Bronchial epithelial cell (primary cell): ENCODE measurements around the gene AKT1S1. TPM values are rescaled to one million over a fixed set of nuclear protein-coding genes. Genes with fewer than 3 reads are reported as not detected.

ENCODE experiments used
- DNase-seq: peaks from one replicate; pipeline ENCODE4 v3.0.0-alpha.2; 2010; ENCODE audit warnings: low read depth
- FAIRE-seq: peaks from 2 replicates; lab custom pipeline; 2011; peaks lifted over from hg19 to GRCh38; lab: Jason Lieb, UNC
- H3K27me3 ChIP-seq: 2 replicates; pipeline ENCODE4 v1.5.1; 2011; ENCODE audit warnings: low read length; ENCODE audit not compliant: control insufficient read depth, insufficient read depth
- H3K36me3 ChIP-seq: 2 replicates; pipeline ENCODE4 v1.5.1; 2011; ENCODE audit warnings: low read length; ENCODE audit not compliant: control insufficient read depth, insufficient read depth
- H3K4me3 ChIP-seq: 2 replicates; pipeline ENCODE4 v1.5.1; 2011; ENCODE audit warnings: mild to moderate bottlenecking, low read depth, low read length, control low read depth
- total RNA-seq: library from RNA; depleted of rRNA; stranded (reverse); fragments of >200 nt; gene quantifications from 2 replicates; pipeline ENCODE4 v1.2.1, GENCODE V29; 2014
- TF ChIP-seq, protein P1 (sequence below): IDR thresholded peaks from 2 replicates; pipeline ENCODE4 v1.5.1; 2011; ENCODE audit warnings: mild to moderate bottlenecking, moderate library complexity, low read length, control low read depth, inconsistent platforms; ENCODE audit not compliant: insufficient read depth, severe bottlenecking

AKT1S1 gene
- total RNA-seq, 1 donor from 2014 or later: 3.7 TPM

DNA sequence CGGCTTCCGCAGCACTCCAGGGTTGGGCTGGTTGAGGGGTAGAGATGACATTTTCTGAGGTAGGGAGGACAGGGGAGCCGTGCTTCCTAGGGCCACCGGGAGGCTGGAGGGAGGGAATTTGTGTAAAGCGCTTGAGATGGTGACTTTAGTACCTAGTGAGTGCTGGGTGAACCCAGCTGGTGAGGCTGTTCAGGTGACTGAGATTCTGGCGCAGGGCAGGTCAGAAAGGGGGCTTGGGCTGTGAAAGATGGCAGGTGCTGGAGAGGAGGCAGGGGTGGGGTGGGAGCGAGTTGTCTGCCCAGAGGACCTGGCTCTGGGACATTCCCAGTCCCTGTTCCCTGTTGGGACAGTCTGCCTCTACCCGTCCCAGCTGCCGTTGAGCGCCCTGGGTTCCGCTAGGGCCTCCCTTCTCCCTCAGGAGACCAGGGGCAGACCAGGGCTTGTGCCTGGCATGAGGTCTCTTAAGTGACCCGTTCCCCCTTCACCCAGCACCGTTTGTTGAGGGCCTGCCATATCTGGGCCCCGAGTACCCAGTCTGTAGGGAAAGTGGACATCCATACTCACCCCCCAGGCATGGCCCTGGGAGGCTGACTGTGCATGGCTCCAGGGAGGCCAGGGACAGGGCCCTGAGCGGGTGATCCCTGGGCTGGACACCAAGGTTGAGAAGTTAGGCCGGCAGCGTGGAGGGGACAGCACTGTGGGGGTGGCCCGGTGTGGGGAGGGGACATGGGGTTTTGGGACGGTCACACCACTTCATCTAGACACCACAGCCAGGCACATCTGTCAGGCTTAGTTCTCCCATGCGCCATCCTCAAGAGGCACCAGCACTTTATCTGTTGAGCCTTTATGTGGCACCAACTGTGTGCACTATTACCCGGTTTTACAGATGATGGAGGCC, 21.2 kb downstream of the AKT1S1 start:
- FAIRE-seq (no peak), DNase-seq (no peak)
- Histone ChIP-seq H3K27me3 (no peaks in the 10 kb centered on the region), H3K4me3 (no peak overlapping the region), H3K36me3 (peaks cover 18% of the 10 kb centered on the region)
- TF ChIP-seq, protein P1, sequence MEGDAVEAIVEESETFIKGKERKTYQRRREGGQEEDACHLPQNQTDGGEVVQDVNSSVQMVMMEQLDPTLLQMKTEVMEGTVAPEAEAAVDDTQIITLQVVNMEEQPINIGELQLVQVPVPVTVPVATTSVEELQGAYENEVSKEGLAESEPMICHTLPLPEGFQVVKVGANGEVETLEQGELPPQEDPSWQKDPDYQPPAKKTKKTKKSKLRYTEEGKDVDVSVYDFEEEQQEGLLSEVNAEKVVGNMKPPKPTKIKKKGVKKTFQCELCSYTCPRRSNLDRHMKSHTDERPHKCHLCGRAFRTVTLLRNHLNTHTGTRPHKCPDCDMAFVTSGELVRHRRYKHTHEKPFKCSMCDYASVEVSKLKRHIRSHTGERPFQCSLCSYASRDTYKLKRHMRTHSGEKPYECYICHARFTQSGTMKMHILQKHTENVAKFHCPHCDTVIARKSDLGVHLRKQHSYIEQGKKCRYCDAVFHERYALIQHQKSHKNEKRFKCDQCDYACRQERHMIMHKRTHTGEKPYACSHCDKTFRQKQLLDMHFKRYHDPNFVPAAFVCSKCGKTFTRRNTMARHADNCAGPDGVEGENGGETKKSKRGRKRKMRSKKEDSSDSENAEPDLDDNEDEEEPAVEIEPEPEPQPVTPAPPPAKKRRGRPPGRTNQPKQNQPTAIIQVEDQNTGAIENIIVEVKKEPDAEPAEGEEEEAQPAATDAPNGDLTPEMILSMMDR: no peak

- FAIRE-seq (no peak), DNase-seq (no peak)
- H3K4me3 ChIP-seq: no peak overlapping the region
- TF ChIP-seq, protein P1: no peak
- H3K27me3 ChIP-seq: no peaks in the 10 kb centered on the region
- peaks cover 17% of the 10 kb centered on the region for H3K36me3 ChIP-seq
Measured at GRCh38 chr19:49855277-49855675, 21.9 kb downstream of the AKT1S1 start.

DNA sequence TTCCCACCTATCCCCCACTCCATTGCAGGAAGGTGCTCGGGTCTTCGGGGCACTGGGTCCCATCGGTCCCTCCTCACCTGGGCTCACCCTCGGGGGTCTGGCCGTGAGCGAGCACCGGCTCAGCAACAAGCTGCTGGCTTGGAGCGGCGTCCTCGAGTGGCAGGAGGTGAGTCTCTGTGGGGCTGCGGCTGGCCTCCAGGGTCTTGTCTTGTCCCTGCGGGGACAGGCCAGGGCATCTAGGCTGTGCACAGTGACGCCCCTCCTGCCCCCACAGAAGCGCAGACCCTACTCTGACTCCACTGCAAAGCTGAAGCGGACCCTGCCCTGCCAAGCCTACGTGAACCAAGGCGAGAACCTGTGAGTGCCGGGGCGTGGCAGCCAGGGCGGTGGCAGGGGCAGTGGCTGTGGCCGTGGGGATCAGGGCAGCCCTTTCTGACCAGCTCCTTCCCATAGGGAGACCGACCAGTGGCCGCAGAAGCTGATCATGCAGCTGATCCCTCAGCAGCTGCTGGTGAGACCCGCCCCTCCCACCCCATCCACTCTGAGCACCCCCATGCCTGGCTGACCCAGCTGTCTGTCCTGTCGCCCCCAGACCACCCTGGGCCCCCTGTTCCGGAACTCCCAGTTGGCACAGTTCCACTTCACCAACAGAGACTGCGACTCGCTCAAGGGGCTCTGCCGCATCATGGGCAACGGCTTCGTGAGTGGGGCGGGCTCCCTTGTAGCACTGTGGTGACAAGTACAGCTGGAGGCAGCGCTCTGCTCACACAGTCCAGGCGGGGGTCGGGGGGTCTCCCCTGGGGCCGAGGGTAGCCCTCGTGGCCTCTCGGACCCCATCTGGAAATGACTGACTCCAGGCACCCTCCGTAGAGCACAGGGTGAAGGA, 22.5 kb downstream of the AKT1S1 start:
- DNase-seq (no peak), FAIRE-seq (no peak)
- H3K36me3 ChIP-seq: peaks cover 17% of the 10 kb centered on the region
- no peaks in the 10 kb centered on the region for H3K27me3 ChIP-seq
- H3K4me3 ChIP-seq: no peak overlapping the region
- TF ChIP-seq, protein P1: no peak

DNA sequence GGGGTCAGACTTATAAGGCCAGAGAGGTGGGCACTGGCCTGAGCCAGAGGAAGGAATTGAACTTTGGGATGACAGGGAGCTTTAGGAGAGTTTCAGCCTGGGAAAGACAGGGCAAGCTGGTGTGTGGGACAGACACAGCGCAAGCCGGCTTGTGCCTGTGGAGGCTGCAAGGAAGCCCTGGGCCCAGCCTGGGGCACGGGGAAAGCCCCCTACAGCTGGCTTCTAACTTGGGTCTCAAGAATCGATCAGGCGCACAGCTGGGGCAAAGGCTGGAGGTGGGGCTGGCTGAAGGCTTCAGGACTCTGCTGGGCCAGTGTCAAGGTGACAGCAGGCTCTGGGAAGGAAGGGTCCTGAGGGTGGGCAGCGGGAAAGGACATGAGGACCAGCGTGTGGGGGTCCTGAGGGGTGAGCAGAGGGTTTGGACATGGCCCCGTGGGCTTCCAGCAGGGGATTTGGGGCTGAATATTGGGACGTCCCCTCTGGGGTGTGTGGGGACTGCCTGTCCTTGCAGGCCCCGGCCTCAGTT, 23.2 kb downstream of the AKT1S1 start:
- DNase-seq: no peak
- H3K36me3 ChIP-seq: peaks cover 16% of the 10 kb centered on the region

DNA sequence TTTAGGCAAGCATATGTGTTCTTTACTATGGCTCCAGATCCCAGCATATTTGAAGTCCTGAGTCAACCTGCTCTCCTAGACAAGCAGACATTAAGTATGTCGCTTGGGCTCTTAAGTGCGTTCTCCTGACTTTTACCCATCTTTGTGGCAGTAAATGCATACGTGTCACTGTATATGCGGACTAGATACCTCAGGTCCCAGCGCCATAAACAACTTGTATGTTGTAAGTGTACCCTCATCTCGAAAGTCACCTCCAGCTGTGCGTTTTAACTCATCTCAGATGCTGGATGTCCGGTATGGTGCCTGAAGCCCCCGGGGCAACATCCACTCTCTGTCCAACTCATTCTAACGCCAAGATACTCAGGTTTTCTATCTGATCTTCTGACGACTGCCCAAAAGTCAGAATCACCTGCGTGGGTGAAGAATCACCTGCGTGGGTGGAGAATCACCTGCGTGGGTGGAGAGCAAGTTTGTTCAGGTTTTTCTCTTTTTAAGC, 24.5 kb downstream of the AKT1S1 start:
- Histone ChIP-seq H3K36me3 (peaks cover 10% of the 10 kb centered on the region), H3K4me3 (no peak overlapping the region), H3K27me3 (no peaks in the 10 kb centered on the region)
- FAIRE-seq: no peak
- TF ChIP-seq, protein P1: no peak
- DNase-seq: no peak

More for the DNA sequence above, 23.2 kb downstream of the AKT1S1 start:
- TF ChIP-seq, protein P1: no peak
- H3K4me3 ChIP-seq: no peak overlapping the region
- no peaks in the 10 kb centered on the region for H3K27me3 ChIP-seq
- FAIRE-seq: no peak
